H1 (cell line): ENCODE results near the gene SLCO4A1. TPM values are rescaled to one million over a fixed set of nuclear protein-coding genes. Genes with fewer than 3 reads are reported as not detected.

Source experiments
- CBX8 ChIP-seq: fragments of 300-800, 300-1000 bp; sonication (generic); IDR thresholded peaks from 2 replicates; pipeline ENCODE4 v1.7.1; 2016; ENCODE audit warnings: low read depth, low read length, borderline replicate concordance
- GABPA ChIP-seq: IDR thresholded peaks from 2 replicates; pipeline ENCODE4 v1.6.1; 2011; ENCODE audit warnings: mild to moderate bottlenecking, low read length, moderate library complexity, borderline replicate concordance; ENCODE audit not compliant: insufficient read depth
- JUN ChIP-seq: IDR thresholded peaks from 2 replicates; pipeline ENCODE4 v1.6.1; 2011; ENCODE audit warnings: low read depth, mild to moderate bottlenecking, improper control_type of control experiment, low read length
- POLR2AphosphoS5 ChIP-seq: IDR thresholded peaks from 2 replicates; pipeline ENCODE4 v1.6.1; 2011; ENCODE audit warnings: low read depth, low read length
- RFX5 ChIP-seq: IDR thresholded peaks from 2 replicates; pipeline ENCODE4 v1.6.1; 2011; ENCODE audit warnings: low read depth, low read length, improper control_type of control experiment, borderline replicate concordance
- TEAD4 ChIP-seq: IDR thresholded peaks from 2 replicates; pipeline ENCODE4 v1.6.1; 2012; ENCODE audit warnings: low read depth, low read length, inconsistent platforms, mixed read lengths
- polyA plus RNA-seq, 7 experiments: library from polyadenylated mRNA; depleted of rRNA in 3 of 7; stranded (reverse) in 5 of 7; unstranded in 2 of 7; fragments of >200 nt in 5 of 7; fragments of 200-250 nt in 2 of 7; gene quantifications; 1 replicate in 5 of 7; 2 replicates in 1 of 7; 4 replicates in 1 of 7; pipeline versions ENCODE4 v1.2.1 to v1.2.3, GENCODE V29; 2011 to 2013; ENCODE audit warnings: missing spikeins in 2 of 7, mixed read lengths in 2 of 7
- total RNA-seq: library from RNA; stranded (reverse); fragmentation: NEBNext Ultra II Directional; extraction: Animal tissue kit (Norgen Biotek cat#: 25700); gene quantifications from 2 replicates; pipeline ENCODE4 v1.2.1, GENCODE V29; 2021

Gene SLCO4A1
- total and polyA plus RNA-seq, 2 of the 8 experiments (the other 6 are each of a cell fraction or from before 2014, with no cell fraction given), result 10.5 to 18.5 TPM

DNA sequence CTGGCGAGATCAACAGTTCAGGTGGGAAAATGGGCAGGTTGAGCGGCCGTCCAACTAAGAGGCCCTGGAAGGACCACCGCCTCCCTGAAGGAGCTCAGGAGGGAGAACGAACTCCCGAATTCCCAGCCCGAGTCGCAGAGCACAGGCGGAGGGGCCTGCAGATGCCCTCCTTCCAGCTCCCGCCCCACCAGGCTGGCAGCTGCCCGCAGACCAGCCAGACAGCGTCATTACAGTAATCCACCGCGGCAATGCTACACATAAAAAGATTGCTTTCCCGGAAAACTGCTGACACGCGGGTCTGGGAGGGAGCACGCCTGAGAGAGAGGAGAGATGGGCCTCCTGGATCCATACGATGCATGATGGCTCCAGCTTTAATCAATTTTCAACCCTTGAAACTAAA is 30.5 kb upstream of the SLCO4A1 start (continued):
- no peak for TF ChIP-seq GABPA
- TF ChIP-seq POLR2AphosphoS5, result no peak
- no peak for TF ChIP-seq JUN
- no peak for TF ChIP-seq TEAD4
- no peak for TF ChIP-seq RFX5
- TF ChIP-seq CBX8, result no peak
